Measurements from ENCODE around the gene CBR1. TPM values are rescaled to one million over a fixed set of nuclear protein-coding genes. Genes with fewer than 3 reads are reported as not detected.
"Not testable (repeated sequence)": the region's sequence is repeated elsewhere in the genome, so short reads cannot be mapped to it uniquely, and the experiment has no call there.

The CBR1 gene
- total RNA-seq, 2 donors from 2014 or later: 81.6 to 131 TPM

GRCh38 chr21:36096398-36097290 lies 26.8 kb downstream of the CBR1 start:
- H3K27me3 ChIP-seq: no peaks in the 10 kb centered on the region
- no peak overlapping the region for H3K9ac ChIP-seq (ENCODE audit: low read depth in 2 of 2, low read length in 2 of 2)
- no peak for DNase-seq
- no peak overlapping the region for H3K27ac ChIP-seq
- H3K4me1 ChIP-seq: no peaks in the 10 kb centered on the region
- H3K9me3 ChIP-seq: no peaks in the 10 kb centered on the region
- H3K4me3 ChIP-seq: no peak overlapping the region
- intact Hi-C loops (cut with DNase I): no loop called here
- H3K36me3 ChIP-seq: no peaks in the 10 kb centered on the region
- TF ChIP-seq CTCF (IDR thresholded peaks at IDR 0.05): no peak

- Histone ChIP-seq H3K27ac (no peak overlapping the region), H3K36me3 (no peaks in the 10 kb centered on the region), H3K4me1 (no peaks in the 10 kb centered on the region), H3K4me3 (no peak overlapping the region), H3K9me3 (no peaks in the 10 kb centered on the region), H3K9ac (ENCODE audit: low read depth in 2 of 2, low read length in 2 of 2) (no peak overlapping the region), H3K27me3 (no peaks in the 10 kb centered on the region)
- intact Hi-C loops (cut with DNase I): no loop called here
- DNase-seq: no peak
- TF ChIP-seq CTCF (IDR thresholded peaks at IDR 0.05): no peak
Measured at GRCh38 chr21:36097427-36098181, 27.8 kb downstream of the CBR1 start.

GRCh38 chr21:36098182-36098532 lies 28.3 kb downstream of the CBR1 start:
- Histone ChIP-seq H3K9me3 (no peaks in the 10 kb centered on the region), H3K27ac (no peak overlapping the region), H3K36me3 (no peaks in the 10 kb centered on the region), H3K4me3 (no peak overlapping the region), H3K9ac (ENCODE audit: low read depth in 2 of 2, low read length in 2 of 2) (no peak overlapping the region), H3K4me1 (no peaks in the 10 kb centered on the region), H3K27me3 (no peaks in the 10 kb centered on the region)
- intact Hi-C loops (cut with DNase I): no loop called here
- DNase-seq: no peak
- no peak for TF ChIP-seq CTCF (IDR thresholded peaks at IDR 0.05)

- intact Hi-C loops (cut with DNase I): no loop called here
- Histone ChIP-seq H3K27ac (no peak overlapping the region), H3K36me3 (no peaks in the 10 kb centered on the region), H3K4me3 (no peak overlapping the region), H3K9ac (ENCODE audit: low read depth in 2 of 2, low read length in 2 of 2) (no peak overlapping the region), H3K4me1 (no peaks in the 10 kb centered on the region), H3K9me3 (no peaks in the 10 kb centered on the region), H3K27me3 (no peaks in the 10 kb centered on the region)
- DNase-seq: no peak
- no peak for TF ChIP-seq CTCF (IDR thresholded peaks at IDR 0.05)
Measured at GRCh38 chr21:36099000-36099399, 29.2 kb downstream of the CBR1 start.

- intact Hi-C loops (cut with DNase I): loop anchor here (10.0 kb wide), 1 partner anchor 45 kb away; no protein-coding TSS in a partner anchor
Measured at GRCh38 chr21:36099695-36100211, 29.9 kb downstream of the CBR1 start.

More at GRCh38 chr21:36099695-36100211, 29.9 kb downstream of the CBR1 start:
- H3K27me3 ChIP-seq; H3K36me3 ChIP-seq; H3K4me3 ChIP-seq; DNase-seq; H3K27ac ChIP-seq; H3K9ac ChIP-seq (ENCODE audit: low read depth in 2 of 2, low read length in 2 of 2); H3K4me1 ChIP-seq; H3K9me3 ChIP-seq: not testable (repeated sequence)
